KMS-11 (cell line): ENCODE data around the gene NFIB.

ENCODE experiments used
- H2AFZ ChIP-seq: fragments of 200-600 bp; sonication (generic); 2 replicates; pipeline ENCODE4 v1.6.1; 2016; ENCODE audit warnings: antibody characterized with exemption, mixed run types, low read depth
- H3K27ac ChIP-seq: fragments of 200-600 bp; sonication (generic); 2 replicates; pipeline ENCODE4 v1.6.1; 2016; ENCODE audit warnings: mild to moderate bottlenecking, mixed run types
- H3K27me3 ChIP-seq: fragments of 200-600 bp; sonication (generic); 2 replicates; pipeline ENCODE4 v1.6.1; 2017; ENCODE audit warnings: mild to moderate bottlenecking, low read depth, mixed run types, moderate library complexity; ENCODE audit not compliant: insufficient read depth
- H3K36me3 ChIP-seq: fragments of 200-600 bp; sonication (generic); 2 replicates; pipeline ENCODE4 v1.6.1; 2017; ENCODE audit warnings: mild to moderate bottlenecking, mixed run types; ENCODE audit not compliant: insufficient read depth
- H3K4me1 ChIP-seq: fragments of 200-600 bp; sonication (generic); 2 replicates; pipeline ENCODE4 v1.6.1; 2016; ENCODE audit warnings: mild to moderate bottlenecking, low read depth, mixed run types; ENCODE audit not compliant: poor library complexity, severe bottlenecking
- H3K4me2 ChIP-seq: fragments of 200-600 bp; sonication (generic); 2 replicates; pipeline ENCODE4 v1.7.0; 2016; ENCODE audit warnings: mild to moderate bottlenecking, mixed run types
- H3K4me3 ChIP-seq: fragments of 200-600 bp; sonication (generic); IDR thresholded peaks from 2 replicates; pipeline ENCODE4 v1.6.1; 2017; ENCODE audit warnings: low read depth, low read length, mixed read lengths; ENCODE audit not compliant: insufficient read depth
- H3K79me2 ChIP-seq: fragments of 200-600 bp; sonication (generic); 2 replicates; pipeline ENCODE4 v1.6.1; 2016; ENCODE audit warnings: low read depth, mixed run types; ENCODE audit not compliant: insufficient read depth
- H3K9ac ChIP-seq: fragments of 200-600 bp; sonication (generic); 2 replicates; pipeline ENCODE4 v1.6.1; 2016; ENCODE audit warnings: mild to moderate bottlenecking, mixed run types
- H4K20me1 ChIP-seq: fragments of 200-600 bp; sonication (generic); 2 replicates; pipeline ENCODE4 v1.6.1; 2016; ENCODE audit warnings: mild to moderate bottlenecking, mixed run types; ENCODE audit not compliant: insufficient read depth
- CTCF ChIP-seq: fragments of 200-600 bp; sonication (generic); conservative IDR thresholded peaks from 2 replicates; pipeline ENCODE4 v1.6.1; 2017; ENCODE audit warnings: low read depth, mild to moderate bottlenecking, antibody characterized with exemption, low read length, moderate library complexity, mixed read lengths

Gene NFIB

GRCh38 chr9:14231196-14231990 lies 82.5 kb downstream of the NFIB start:
- no peak overlapping the region for H3K4me2 ChIP-seq
- no peak overlapping the region for H3K9ac ChIP-seq
- no peak overlapping the region for H2AFZ ChIP-seq
- no peak overlapping the region for H3K27ac ChIP-seq
- no peak overlapping the region for H3K4me3 ChIP-seq
- no peak for TF ChIP-seq CTCF
- H3K79me2 ChIP-seq = no peaks in the 10 kb centered on the region
- no peaks in the 10 kb centered on the region for H4K20me1 ChIP-seq
- no peaks in the 10 kb centered on the region for H3K36me3 ChIP-seq
- H3K27me3 ChIP-seq = no peaks in the 10 kb centered on the region
- H3K4me1 ChIP-seq = no peaks in the 10 kb centered on the region

GRCh38 chr9:14228602-14229001 lies 85.3 kb downstream of the NFIB start:
- Histone ChIP-seq H3K27ac (no peak overlapping the region), H3K4me1 (no peaks in the 10 kb centered on the region), H3K4me2 (no peak overlapping the region), H4K20me1 (no peaks in the 10 kb centered on the region), H3K9ac (no peak overlapping the region), H3K27me3 (no peaks in the 10 kb centered on the region), H3K36me3 (no peaks in the 10 kb centered on the region), H2AFZ (no peak overlapping the region), H3K79me2 (no peaks in the 10 kb centered on the region), H3K4me3 (no peak overlapping the region)
- TF ChIP-seq CTCF = no peak

GRCh38 chr9:14226855-14227532 lies 86.9 kb downstream of the NFIB start:
- H4K20me1 ChIP-seq = no peaks in the 10 kb centered on the region
- H3K27me3 ChIP-seq = no peaks in the 10 kb centered on the region
- no peaks in the 10 kb centered on the region for H3K4me1 ChIP-seq
- H3K9ac ChIP-seq = no peak overlapping the region
- no peaks in the 10 kb centered on the region for H3K79me2 ChIP-seq
- no peak overlapping the region for H3K27ac ChIP-seq
- H3K4me3 ChIP-seq = no peak overlapping the region
- no peak overlapping the region for H3K4me2 ChIP-seq
- H2AFZ ChIP-seq = no peak overlapping the region
- H3K36me3 ChIP-seq = no peaks in the 10 kb centered on the region
- no peak for TF ChIP-seq CTCF

GRCh38 chr9:14223081-14223480 lies 90.9 kb downstream of the NFIB start:
- no peak overlapping the region for H3K4me3 ChIP-seq
- no peaks in the 10 kb centered on the region for H3K4me1 ChIP-seq
- no peak overlapping the region for H2AFZ ChIP-seq
- no peak overlapping the region for H3K4me2 ChIP-seq
- H3K36me3 ChIP-seq = no peaks in the 10 kb centered on the region
- no peaks in the 10 kb centered on the region for H4K20me1 ChIP-seq
- H3K9ac ChIP-seq = no peak overlapping the region
- no peak for TF ChIP-seq CTCF
- no peaks in the 10 kb centered on the region for H3K79me2 ChIP-seq
- no peaks in the 10 kb centered on the region for H3K27me3 ChIP-seq
- no peak overlapping the region for H3K27ac ChIP-seq
